HG03066 (cell line): ENCODE measurements around the gene QSOX2.

Experiments used
- ATAC-seq: cut with Tn5 transposase; IDR thresholded peaks from one replicate; pipeline ENCODE4 v1.9.1; 2021; ENCODE audit warnings: low read depth; ENCODE audit not compliant: unreplicated experiment

QSOX2 gene

GRCh38 chr9:136157477-136158265 lies 87.9 kb downstream of the QSOX2 start:
- ATAC-seq = no peak
